ENCODE measurements around the gene NELL2.

Gene NELL2

DNA sequence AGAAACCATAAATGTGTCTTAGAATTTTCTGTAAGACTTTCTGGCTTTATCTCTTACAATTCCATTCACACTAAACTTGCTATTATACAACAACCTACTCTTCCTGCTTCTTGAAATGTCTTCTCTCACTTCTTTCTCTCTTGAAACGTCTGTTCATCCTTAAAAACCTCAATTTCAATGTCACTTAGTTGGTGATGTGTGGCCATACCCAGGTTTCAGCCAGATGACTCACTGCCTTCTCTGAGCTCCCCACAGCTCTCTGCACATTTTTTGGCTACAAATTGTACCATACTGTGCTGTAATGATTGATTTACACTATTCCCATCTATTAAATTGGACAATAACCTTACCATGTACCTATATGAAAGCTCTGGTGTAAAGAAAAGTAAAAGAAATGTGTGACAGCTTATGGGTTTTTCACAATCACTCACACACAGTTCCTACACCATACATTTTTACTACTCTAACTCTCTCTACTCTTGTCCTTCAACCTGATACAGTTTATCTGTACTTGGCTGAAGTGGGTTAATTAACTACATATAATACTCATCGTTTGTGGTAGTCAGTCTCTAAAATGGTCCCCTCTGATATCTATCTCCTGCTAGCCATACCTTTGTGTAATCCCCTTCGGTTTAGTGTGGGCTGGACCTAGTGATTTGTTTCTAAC lies 222.1 kb downstream of the NELL2 start:
- POLR2A ChIA-PET (ENCODE audit: low non-redundant PET): no interaction called here
- H3K27ac ChIP-seq: no peak overlapping the region
- TF ChIP-seq CTCF (conservative IDR thresholded peaks at IDR 0.05; ENCODE audit: low read depth): no peak
- DNase-seq (ENCODE audit: low spot score): no peak
- CTCF ChIA-PET: no interaction called here

DNA sequence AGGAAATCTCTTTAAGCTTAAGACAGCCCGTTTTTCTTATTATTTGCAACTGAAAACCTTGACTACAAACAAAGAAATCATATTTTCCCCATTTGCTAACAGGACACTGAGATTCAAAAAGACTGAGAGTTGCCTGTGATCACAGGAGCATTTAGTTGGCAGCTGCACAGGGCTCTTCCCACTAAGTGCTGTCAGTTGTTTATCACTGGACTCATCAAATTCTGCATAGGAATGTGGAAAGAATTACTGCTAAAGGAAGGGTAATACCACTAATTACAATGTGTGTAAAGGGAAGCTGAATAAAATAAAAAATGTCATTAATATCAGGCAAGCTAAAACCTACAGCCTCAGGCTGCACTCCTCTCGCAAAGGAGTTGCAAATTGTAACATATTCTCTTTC lies 226.4 kb downstream of the NELL2 start:
- ChIA-PET CTCF (no interaction called here), POLR2A (ENCODE audit: low non-redundant PET) (no interaction called here)
- H3K27ac ChIP-seq: no peak overlapping the region
- no peak for DNase-seq (ENCODE audit: low spot score)
- TF ChIP-seq CTCF (conservative IDR thresholded peaks at IDR 0.05; ENCODE audit: low read depth): no peak

DNA sequence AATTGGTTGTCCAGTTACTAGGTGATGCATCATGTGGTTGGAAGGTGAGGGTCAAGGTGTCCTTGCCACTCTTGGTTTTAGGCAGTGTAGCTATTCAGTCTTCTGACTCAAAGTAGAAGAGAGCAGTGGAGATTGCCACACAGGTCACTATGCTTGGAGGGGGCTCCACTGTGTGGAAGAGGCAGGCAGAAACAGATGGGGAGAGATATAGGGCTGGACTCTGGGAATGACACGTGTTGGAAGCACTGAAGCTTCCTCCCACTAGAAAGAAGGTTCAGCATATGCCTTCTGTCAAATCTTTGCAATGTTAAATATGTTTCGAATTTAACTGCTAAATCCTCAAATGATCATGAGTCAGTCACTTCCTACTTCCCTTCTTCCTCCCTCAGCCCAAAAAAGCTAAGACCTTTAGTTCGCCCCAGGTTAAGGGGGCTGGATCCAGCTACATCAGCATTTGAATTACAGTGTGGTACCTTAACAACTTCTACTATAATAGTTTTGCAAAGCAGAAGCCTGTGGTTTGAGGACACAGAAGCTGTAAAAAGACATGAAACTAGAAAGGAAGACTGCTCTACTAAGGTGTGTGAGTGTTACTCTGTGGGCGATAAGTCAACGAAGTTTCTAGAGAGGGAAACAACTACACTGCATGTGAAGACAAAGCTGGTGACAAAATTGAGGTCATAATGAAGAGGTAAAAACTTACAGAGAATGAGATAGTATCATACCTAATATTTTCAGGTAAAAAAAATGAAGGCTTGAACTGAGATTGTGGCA lies 228.0 kb downstream of the NELL2 start:
- ChIA-PET POLR2A (ENCODE audit: low non-redundant PET) (no interaction called here), CTCF (no interaction called here)
- no peak for TF ChIP-seq CTCF (conservative IDR thresholded peaks at IDR 0.05; ENCODE audit: low read depth)
- DNase-seq (ENCODE audit: low spot score): no peak
- H3K27ac ChIP-seq: no peak overlapping the region

DNA sequence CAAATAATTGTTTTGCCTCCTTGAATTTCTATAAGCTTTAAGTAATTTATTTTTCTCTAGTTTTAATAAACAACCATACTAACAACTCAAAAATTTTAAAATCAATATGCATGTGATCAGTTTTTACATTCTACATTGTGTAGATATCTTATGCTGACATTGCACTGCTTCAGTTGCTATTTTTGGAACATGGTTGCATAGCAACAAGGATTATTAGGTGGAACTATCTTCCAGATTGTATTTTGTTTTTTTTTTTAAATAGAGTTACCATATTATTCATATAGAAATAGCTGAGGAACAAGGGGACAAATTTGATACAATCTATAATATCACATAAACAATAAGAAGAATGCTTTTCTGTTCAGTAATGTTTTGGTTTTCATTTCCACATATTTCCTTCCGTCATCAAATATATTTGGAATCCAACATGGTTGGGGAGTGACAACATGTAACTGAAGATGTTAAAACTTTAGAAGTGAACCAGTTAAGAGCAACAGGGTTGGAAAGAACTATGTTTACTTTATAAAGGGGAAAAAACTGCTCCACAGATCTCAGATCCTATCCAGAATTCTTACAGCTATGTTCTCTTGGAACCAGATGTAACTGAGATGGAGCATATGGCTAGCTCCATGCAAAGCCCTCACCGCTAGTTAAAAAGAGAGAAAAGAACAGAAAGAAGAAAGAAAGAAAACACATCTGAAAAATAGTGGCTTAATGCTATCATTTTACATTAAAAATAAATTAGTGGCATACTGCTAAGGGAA lies 235.5 kb downstream of the NELL2 start:
- CTCF ChIA-PET: no interaction called here
- TF ChIP-seq CTCF (conservative IDR thresholded peaks at IDR 0.05; ENCODE audit: low read depth): no peak
- H3K27ac ChIP-seq: no peak overlapping the region
- POLR2A ChIA-PET (ENCODE audit: low non-redundant PET): no interaction called here
- no peak for DNase-seq (ENCODE audit: low spot score)

- no peak for TF ChIP-seq CTCF (conservative IDR thresholded peaks at IDR 0.05; ENCODE audit: low read depth)
- ChIA-PET CTCF (no interaction called here), POLR2A (ENCODE audit: low non-redundant PET) (no interaction called here)
- H3K27ac ChIP-seq: no peak overlapping the region
- no peak for DNase-seq (ENCODE audit: low spot score)
Measured at GRCh38 chr12:44637875-44638274, 238.2 kb downstream of the NELL2 start.

DNA sequence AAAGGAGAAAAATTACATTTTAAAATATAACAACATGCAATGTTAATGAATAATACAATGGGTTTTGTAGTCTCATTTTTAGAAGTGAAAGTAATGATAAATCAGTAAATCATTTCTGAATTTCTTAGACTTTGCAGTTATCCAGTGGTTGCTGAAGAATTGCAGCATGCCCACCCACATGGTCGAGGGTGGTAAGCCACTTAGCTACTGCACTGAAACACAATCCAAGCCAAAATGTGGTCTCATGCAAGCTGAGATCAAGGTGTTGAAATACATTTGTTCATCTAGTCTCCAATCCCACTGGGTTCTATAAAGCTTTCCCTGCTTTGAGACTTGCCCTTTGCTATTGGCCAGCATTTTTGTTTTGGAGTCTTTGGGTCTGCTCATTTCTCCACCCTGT lies 247.9 kb downstream of the NELL2 start:
- POLR2A ChIA-PET (ENCODE audit: low non-redundant PET): no interaction called here
- DNase-seq (ENCODE audit: low spot score): no peak
- no peak overlapping the region for H3K27ac ChIP-seq
- CTCF ChIA-PET: no interaction called here
- no peak for TF ChIP-seq CTCF (conservative IDR thresholded peaks at IDR 0.05; ENCODE audit: low read depth)
